ENCODE data around the gene AK5.

AK5 gene

GRCh38 chr1:77350012-77350770 is 68.4 kb downstream of the AK5 start:
- DNase-seq (ENCODE audit: low read depth) = no peak

- DNase-seq (ENCODE audit: low read depth) = no peak
Observed at GRCh38 chr1:77354536-77354935, 72.7 kb downstream of the AK5 start.

- DNase-seq (ENCODE audit: low read depth) = no peak
Observed at GRCh38 chr1:77355010-77355409, 73.2 kb downstream of the AK5 start.

GRCh38 chr1:77356136-77356535 is 74.3 kb downstream of the AK5 start:
- DNase-seq (ENCODE audit: low read depth) = no peak

- DNase-seq (ENCODE audit: low read depth) = no peak
Observed at GRCh38 chr1:77360256-77360655, 78.4 kb downstream of the AK5 start.

GRCh38 chr1:77361621-77362020 is 79.8 kb downstream of the AK5 start:
- no peak for DNase-seq (ENCODE audit: low read depth)

GRCh38 chr1:77370161-77370560 is 88.3 kb downstream of the AK5 start:
- DNase-seq (ENCODE audit: low read depth) = no peak

GRCh38 chr1:77370583-77371306 is 88.9 kb downstream of the AK5 start:
- peak; percentile 83 for DNase-seq (ENCODE audit: low read depth)

- no peak for DNase-seq (ENCODE audit: low read depth)
Observed at GRCh38 chr1:77371396-77371795, 89.6 kb downstream of the AK5 start.

- DNase-seq (ENCODE audit: low read depth) = no peak
Observed at GRCh38 chr1:77373702-77374101, 91.9 kb downstream of the AK5 start.

GRCh38 chr1:77375541-77375940 is 93.7 kb downstream of the AK5 start:
- no peak for DNase-seq (ENCODE audit: low read depth)

- DNase-seq (ENCODE audit: low read depth) = no peak
Observed at GRCh38 chr1:77375990-77376389, 94.2 kb downstream of the AK5 start.

GRCh38 chr1:77378723-77379535 is 97.1 kb downstream of the AK5 start:
- no peak for DNase-seq (ENCODE audit: low read depth)

GRCh38 chr1:77382366-77382765 is 100.5 kb downstream of the AK5 start:
- no peak for DNase-seq (ENCODE audit: low read depth)

- no peak for DNase-seq (ENCODE audit: low read depth)
Observed at GRCh38 chr1:77383236-77383635, 101.4 kb downstream of the AK5 start.

GRCh38 chr1:77385551-77385950 is 103.7 kb downstream of the AK5 start:
- DNase-seq (ENCODE audit: low read depth) = no peak

GRCh38 chr1:77386276-77386675 is 104.5 kb downstream of the AK5 start:
- DNase-seq (ENCODE audit: low read depth) = no peak

- no peak for DNase-seq (ENCODE audit: low read depth)
Observed at GRCh38 chr1:77387553-77387952, 105.7 kb downstream of the AK5 start.

- no peak for DNase-seq (ENCODE audit: low read depth)
Observed at GRCh38 chr1:77388661-77389060, 106.8 kb downstream of the AK5 start.

- DNase-seq (ENCODE audit: low read depth) = no peak
Observed at GRCh38 chr1:77392486-77392885, 110.7 kb downstream of the AK5 start.

- peak; percentile 55 for DNase-seq (ENCODE audit: low read depth)
Observed at GRCh38 chr1:77394166-77394565, 112.3 kb downstream of the AK5 start.

GRCh38 chr1:77395051-77395450 is 113.2 kb downstream of the AK5 start:
- DNase-seq (ENCODE audit: low read depth) = no peak

- no peak for DNase-seq (ENCODE audit: low read depth)
Observed at GRCh38 chr1:77398152-77398551, 116.3 kb downstream of the AK5 start.

All from HS-5 (cell line).